ENCODE results near the gene GORASP2. TPM values are rescaled to one million over a fixed set of nuclear protein-coding genes. Genes with fewer than 3 reads are reported as not detected.

GORASP2 gene
- total RNA-seq, 1 experiment from 2014 or later = 87.9 TPM

- RAD21 ChIA-PET (ENCODE audit: low non-redundant PET in 1 of 2, low total read pairs in 2 of 2, uncharacterized antibody in 2 of 2, unreplicated experiment in 2 of 2) = no interaction called here
- intact Hi-C loops (cut with micrococcal nuclease) = no loop called here
- no peaks in the 10 kb centered on the region for H3K9me3 ChIP-seq (ENCODE audit: control insufficient read depth in 1 of 2, insufficient read depth in 1 of 2, low read depth in 1 of 2, low read length in 2 of 2)
- POLR2A ChIA-PET = no interaction called here
- BruUV-seq (replicated peaks) = no TSS peak
- no peak overlapping the region for H2AFZ ChIP-seq (ENCODE audit: low read depth, low read length, poor library complexity, severe bottlenecking)
- no peak overlapping the region for H3K4me2 ChIP-seq (ENCODE audit: low read length)
- no peaks in the 10 kb centered on the region for H3K4me1 ChIP-seq (ENCODE audit: control insufficient read depth in 1 of 2, insufficient read depth in 2 of 2, low read length in 2 of 2)
- H3K9me2 ChIP-seq (ENCODE audit: insufficient read depth) = no peaks in the 10 kb centered on the region
- no peak for ATAC-seq
- CTCF ChIA-PET = interaction anchor here (1.1 kb wide), 1 partner anchor 15 kb away, joined by 3 read pairs; the partner anchor contains the start of gene GORASP2
- no peak overlapping the region for H3K27ac ChIP-seq (ENCODE audit: low read depth, low read length)
- no peak for DNase-seq (ENCODE audit: low read depth, low spot score)
- H3K9ac ChIP-seq (ENCODE audit: low read length) = no peak overlapping the region
- no peak overlapping the region for H3K4me3 ChIP-seq (replicated peaks in 1 of 2; ENCODE audit: low read depth in 1 of 2, low read length in 2 of 2)
- peaks cover 5% of the 10 kb centered on the region in 2 experiments; a peak in 2 of 4 replicates for H3K36me3 ChIP-seq (ENCODE audit: control insufficient read depth in 1 of 2, insufficient read depth in 2 of 2, low read length in 2 of 2)
- peaks cover 97% of the 10 kb centered on the region for H3K79me2 ChIP-seq (ENCODE audit: insufficient read depth, low read length)
- H3K27me3 ChIP-seq (ENCODE audit: insufficient read depth, low read length) = no peaks in the 10 kb centered on the region
- H4K20me1 ChIP-seq (ENCODE audit: insufficient read depth) = peaks cover 29% of the 10 kb centered on the region; the same call in 1 of the 2 replicates
- TF ChIP-seq EGR1 (IDR thresholded peaks at IDR 0.05; ENCODE audit: low read depth) (no peak), POLR2AphosphoS5 (IDR thresholded peaks at IDR 0.05; ENCODE audit: low read depth, low read length) (no peak), CTCF (IDR thresholded peaks at IDR 0.05 in 2 of 3, conservative IDR thresholded peaks at IDR 0.05 in 1 of 3; ENCODE audit: borderline replicate concordance in 1 of 3, insufficient read depth in 1 of 3, low read depth in 2 of 3, low read length in 2 of 3) (no peak), SIN3A (IDR thresholded peaks at IDR 0.05; ENCODE audit: low read depth) (no peak), CEBPB (IDR thresholded peaks at IDR 0.05; ENCODE audit: low read depth) (no peak), ZNF274 (IDR thresholded peaks at IDR 0.05; ENCODE audit: low read depth, low read length) (no peak), TCF7L2 (IDR thresholded peaks at IDR 0.05; ENCODE audit: borderline replicate concordance, extremely low read depth, insufficient read depth, insufficient read length) (no peak), ELF1 (IDR thresholded peaks at IDR 0.05; ENCODE audit: borderline replicate concordance, low read depth) (no peak), EZH2phosphoT487 (IDR thresholded peaks at IDR 0.05; ENCODE audit: borderline replicate concordance) (no peak), EZH2 (IDR thresholded peaks at IDR 0.05) (no peak), REST (IDR thresholded peaks at IDR 0.05; ENCODE audit: low read depth) (no peak), ATF3 (IDR thresholded peaks at IDR 0.05) (no peak), ZFX (IDR thresholded peaks at IDR 0.05) (no peak), RAD21 (IDR thresholded peaks at IDR 0.05; ENCODE audit: low read depth) (no peak), MAX (IDR thresholded peaks at IDR 0.05) (no peak), FOSL1 (IDR thresholded peaks at IDR 0.05; ENCODE audit: low read depth) (no peak), JUND (IDR thresholded peaks at IDR 0.05) (no peak)
Measured at GRCh38 chr2:170944545-170944944, 15.5 kb downstream of the GORASP2 start.
